BLaER1 treated with 17β-estradiol and CSF1 and Interleukin-3, amounts not matched to agents 10 nM and 100 nM (cell line): ENCODE measurements around the gene RNF41.
"Not testable (repeated sequence)": the region's sequence is repeated elsewhere in the genome, so short reads cannot be mapped to it uniquely, and the experiment has no call there.

Experiments used
- H3K27ac ChIP-seq, 11 experiments: shearing (Covaris generic); formaldehyde crosslinking; 2 replicates each; pipeline ENCODE4 v1.8.1; 2022
- H3K27me3 ChIP-seq, 11 experiments: shearing (Covaris generic); formaldehyde crosslinking; 2 replicates each; pipeline ENCODE4 v1.8.1; 2022
- H3K36me3 ChIP-seq, 11 experiments: shearing (Covaris generic); formaldehyde crosslinking; 2 replicates each; pipeline ENCODE4 v1.8.1; 2022
- H3K4me1 ChIP-seq, 10 experiments: shearing (Covaris generic); formaldehyde crosslinking; 2 replicates each; pipeline ENCODE4 v1.8.1; 2022
- H3K4me2 ChIP-seq, 11 experiments: shearing (Covaris generic); formaldehyde crosslinking; 2 replicates each; pipeline ENCODE4 v1.8.1; 2022
- H3K4me3 ChIP-seq, 10 experiments: shearing (Covaris generic); formaldehyde crosslinking; 2 replicates each; pipeline ENCODE4 v1.8.1; 2022
- H3K9ac ChIP-seq, 11 experiments: shearing (Covaris generic); formaldehyde crosslinking; 2 replicates each; pipeline ENCODE4 v1.8.1; 2022
- H3K9me3 ChIP-seq, 11 experiments: shearing (Covaris generic); formaldehyde crosslinking; replicated peaks in 1 of 11; 2 replicates each; pipeline ENCODE4 v1.8.1; 2022
- H4K20me1 ChIP-seq, 11 experiments: shearing (Covaris generic); formaldehyde crosslinking; 2 replicates each; pipeline ENCODE4 v1.8.1; 2022
- Cebpa-rat ChIP-seq, 11 experiments: shearing (Covaris generic); IDR thresholded peaks; 2 replicates each; pipeline ENCODE4 v1.8.1; 2022

The RNF41 gene

DNA sequence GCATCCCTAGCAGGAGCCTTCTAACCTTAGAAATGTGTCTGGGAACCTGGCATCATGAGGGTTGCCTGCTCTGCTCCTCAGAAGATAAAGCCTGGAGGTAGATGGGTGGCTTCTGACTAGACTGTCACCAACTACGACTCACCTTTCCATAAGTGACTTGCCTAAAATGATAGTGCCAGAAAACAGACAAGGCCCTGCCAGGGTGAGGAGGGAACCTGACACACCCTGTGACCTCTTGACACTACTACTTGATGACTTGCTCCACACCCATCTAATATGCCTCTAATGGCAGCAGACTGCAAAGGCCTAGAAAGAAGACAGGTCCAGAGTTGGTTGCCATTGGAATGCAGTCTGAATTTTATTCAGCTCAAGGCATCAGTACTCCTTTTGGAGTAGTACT lies 9.4 kb downstream of the RNF41 start:
- H3K9me3 ChIP-seq: no peaks in the 10 kb centered on the region
- no peak for TF ChIP-seq Cebpa-rat (IDR thresholded peaks at IDR 0.05)
- H3K4me3 ChIP-seq: no peak overlapping the region
- no peaks in the 10 kb centered on the region; a peak in 1 of 20 replicates for H3K4me1 ChIP-seq
- no peaks in the 10 kb centered on the region for H3K27me3 ChIP-seq
- H3K27ac ChIP-seq: no peak overlapping the region
- peaks cover 98 to 100% (median 100%) of the 10 kb centered on the region in 11 experiments for H3K36me3 ChIP-seq
- H3K4me2 ChIP-seq: no peak overlapping the region
- peak overlapping the region in 1 of 11 experiments; percentile 14; a peak in 1 of 22 replicates for H3K9ac ChIP-seq
- peaks cover 0 to 73% (median 16%) of the 10 kb centered on the region in 11 experiments; a peak in 13 of 22 replicates for H4K20me1 ChIP-seq

DNA sequence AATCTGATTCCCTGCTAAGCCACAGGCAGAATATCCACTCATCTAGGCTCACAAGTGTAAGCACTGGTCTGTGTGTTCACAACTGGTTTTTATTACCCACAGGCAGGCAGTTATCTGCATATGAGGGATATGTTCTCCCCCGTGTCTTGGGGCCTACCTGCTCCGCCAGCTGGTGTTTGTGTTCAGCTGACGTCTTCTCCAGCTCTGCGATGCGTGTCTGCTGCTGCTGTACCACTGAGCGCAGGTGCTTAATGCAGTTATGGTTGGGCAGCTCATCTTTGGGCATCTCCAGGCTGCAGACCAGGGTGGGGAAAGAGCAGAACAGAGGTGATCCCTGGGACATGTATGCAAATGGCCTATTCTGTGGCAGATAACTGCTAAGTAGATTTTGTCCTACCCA lies 13.7 kb downstream of the RNF41 start:
- H3K4me3 ChIP-seq: no peak overlapping the region
- H3K36me3 ChIP-seq: peaks cover 89 to 93% (median 90%) of the 10 kb centered on the region in 11 experiments
- no peak overlapping the region for H3K4me2 ChIP-seq
- H3K4me1 ChIP-seq: peaks cover 0 to 11% (median 3%) of the 10 kb centered on the region in 10 experiments; a peak in 10 of 20 replicates
- no peaks in the 10 kb centered on the region for H3K9me3 ChIP-seq
- H3K9ac ChIP-seq: peak overlapping the region in 6 of 11 experiments; percentile 10 to 49 (median 28); a peak in 4 of 22 replicates
- H4K20me1 ChIP-seq: peaks cover 0 to 55% (median 4%) of the 10 kb centered on the region in 11 experiments; a peak in 12 of 22 replicates
- TF ChIP-seq Cebpa-rat (IDR thresholded peaks at IDR 0.05): no peak
- no peaks in the 10 kb centered on the region for H3K27me3 ChIP-seq
- no peak overlapping the region for H3K27ac ChIP-seq

DNA sequence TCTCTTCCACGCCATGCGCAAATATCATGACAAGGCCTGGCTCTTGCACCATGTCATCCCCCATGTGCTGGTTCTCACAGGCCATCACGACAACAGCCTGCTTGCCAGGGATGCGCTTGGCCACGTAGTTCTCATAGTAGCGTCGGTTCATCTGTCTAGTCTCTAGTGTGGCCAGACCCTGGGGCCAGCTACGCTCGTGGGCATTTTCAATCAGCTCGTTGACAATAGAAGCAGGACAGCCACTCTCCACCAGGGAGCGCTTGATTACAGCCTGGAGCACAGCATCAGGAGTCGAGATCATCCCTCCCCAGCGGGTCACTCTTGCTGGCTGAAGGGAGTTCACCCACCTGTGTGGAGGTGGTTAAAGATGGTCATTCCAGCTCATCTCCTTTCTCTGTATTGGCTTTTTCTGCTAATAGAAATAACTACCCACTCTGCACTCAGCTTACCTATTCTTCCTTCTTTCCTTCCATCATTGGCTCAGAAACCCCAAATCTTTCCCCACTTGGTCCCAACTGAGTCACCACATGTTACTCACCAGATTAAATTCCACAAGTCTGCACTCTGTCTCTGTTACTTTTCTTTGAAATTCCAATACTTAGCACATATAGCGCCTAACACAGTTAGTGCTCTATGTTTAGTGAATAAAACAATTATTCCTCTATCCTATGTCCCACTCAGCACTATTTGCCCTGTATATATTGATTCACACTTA lies 15.1 kb downstream of the RNF41 start:
- H3K9me3 ChIP-seq: no peaks in the 10 kb centered on the region
- H3K4me1 ChIP-seq: peaks cover 0 to 11% (median 3%) of the 10 kb centered on the region in 10 experiments; a peak in 10 of 20 replicates
- no peaks in the 10 kb centered on the region for H3K27me3 ChIP-seq
- no peak overlapping the region for H3K4me2 ChIP-seq
- H3K36me3 ChIP-seq: peaks cover 75 to 79% (median 76%) of the 10 kb centered on the region in 11 experiments
- H3K27ac ChIP-seq: no peak overlapping the region
- peaks cover 0 to 46% (median 0%) of the 10 kb centered on the region in 11 experiments; a peak in 9 of 22 replicates for H4K20me1 ChIP-seq
- no peak overlapping the region for H3K4me3 ChIP-seq
- TF ChIP-seq Cebpa-rat (IDR thresholded peaks at IDR 0.05): no peak
- H3K9ac ChIP-seq: peak overlapping the region in 1 of 11 experiments; percentile 6; a peak in 1 of 22 replicates

DNA sequence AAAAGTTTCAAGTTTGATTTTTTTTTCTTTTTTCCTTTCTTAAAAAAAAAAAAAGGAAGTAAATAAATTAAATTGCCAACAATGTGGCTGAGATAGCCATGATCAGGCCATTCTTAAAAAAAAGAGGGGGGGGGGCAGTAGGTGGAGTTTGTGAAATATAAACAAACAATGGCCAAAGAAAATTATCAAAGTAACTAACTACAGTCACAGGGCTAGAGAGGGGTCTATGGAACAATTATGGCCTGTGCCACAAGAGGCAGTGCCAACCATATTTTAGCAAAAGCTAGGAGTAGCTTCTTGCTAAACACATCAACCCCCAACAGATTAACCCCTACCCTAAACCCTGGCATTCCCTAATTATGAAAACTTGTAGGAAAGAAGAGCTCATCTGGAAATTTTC lies 16.3 kb downstream of the RNF41 start:
- no peak for TF ChIP-seq Cebpa-rat (IDR thresholded peaks at IDR 0.05)
- Histone ChIP-seq H3K27ac (no peak overlapping the region), H3K27me3 (no peaks in the 10 kb centered on the region), H3K9ac (peak overlapping the region in 4 of 11 experiments; percentile 6 to 61 (median 51); a peak in 4 of 22 replicates), H3K9me3 (no peaks in the 10 kb centered on the region), H3K4me2 (0 out of 22 replicates have a peak overlapping the region, but pooled peaks of 1 of the 11 experiments have one; percentile 7), H3K4me3 (no peak overlapping the region), H3K36me3 (peaks cover 64 to 68% (median 65%) of the 10 kb centered on the region in 11 experiments), H3K4me1 (peaks cover 0 to 11% (median 3%) of the 10 kb centered on the region in 10 experiments; a peak in 10 of 20 replicates), H4K20me1 (peaks cover 0 to 40% (median 0%) of the 10 kb centered on the region in 11 experiments; a peak in 9 of 22 replicates)

DNA sequence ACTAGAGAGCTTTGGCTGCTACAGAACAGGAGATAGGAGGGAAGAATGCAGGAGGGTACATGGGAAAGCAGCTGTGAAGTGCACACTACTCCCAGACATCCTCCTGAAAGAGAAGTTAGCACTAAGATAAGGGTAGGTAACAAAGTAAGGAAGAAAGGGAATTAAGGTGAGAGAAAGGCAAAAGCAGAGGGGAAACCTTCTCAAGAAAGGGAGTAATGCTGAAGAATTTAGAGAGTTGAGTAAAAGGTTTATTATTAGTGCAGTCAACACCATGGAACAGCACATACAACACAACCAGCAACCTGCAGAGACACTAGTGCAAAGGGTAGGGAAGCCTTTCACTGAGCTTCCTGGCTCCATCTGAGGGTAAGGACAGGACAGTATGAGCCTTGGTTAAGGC lies 17.4 kb downstream of the RNF41 start:
- H3K9ac ChIP-seq: no peak overlapping the region; a peak in 1 of 22 replicates
- no peaks in the 10 kb centered on the region for H3K9me3 ChIP-seq
- peaks cover 0 to 35% (median 0%) of the 10 kb centered on the region in 11 experiments; a peak in 7 of 22 replicates for H4K20me1 ChIP-seq
- no peak overlapping the region for H3K27ac ChIP-seq
- no peak overlapping the region for H3K4me2 ChIP-seq
- H3K36me3 ChIP-seq: peaks cover 52 to 56% (median 53%) of the 10 kb centered on the region in 11 experiments
- no peak for TF ChIP-seq Cebpa-rat (IDR thresholded peaks at IDR 0.05)
- no peak overlapping the region for H3K4me3 ChIP-seq
- H3K27me3 ChIP-seq: no peaks in the 10 kb centered on the region
- peaks cover 0 to 11% (median 3%) of the 10 kb centered on the region in 10 experiments; a peak in 10 of 20 replicates for H3K4me1 ChIP-seq

DNA sequence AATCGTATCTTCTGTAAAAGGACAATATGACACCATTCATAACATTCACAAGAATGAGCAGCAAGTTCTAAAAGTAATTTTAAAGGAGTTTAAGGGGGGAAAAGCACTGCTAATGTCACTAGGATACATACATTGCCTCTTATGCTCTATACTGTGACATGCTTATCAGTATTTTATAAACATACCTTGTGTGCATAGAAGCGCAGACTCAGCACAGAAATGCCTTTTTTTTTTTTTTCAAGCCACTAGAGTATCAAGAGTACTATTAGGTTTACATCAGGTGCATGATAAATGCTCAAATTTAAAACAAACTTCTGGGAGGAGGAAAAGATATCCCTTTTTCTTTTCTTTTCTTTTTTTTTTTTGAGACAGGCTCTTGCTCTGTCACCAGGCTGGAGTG lies 18.9 kb downstream of the RNF41 start:
- H3K4me1 ChIP-seq: peaks cover 0 to 11% (median 3%) of the 10 kb centered on the region in 10 experiments; a peak in 9 of 20 replicates

DNA sequence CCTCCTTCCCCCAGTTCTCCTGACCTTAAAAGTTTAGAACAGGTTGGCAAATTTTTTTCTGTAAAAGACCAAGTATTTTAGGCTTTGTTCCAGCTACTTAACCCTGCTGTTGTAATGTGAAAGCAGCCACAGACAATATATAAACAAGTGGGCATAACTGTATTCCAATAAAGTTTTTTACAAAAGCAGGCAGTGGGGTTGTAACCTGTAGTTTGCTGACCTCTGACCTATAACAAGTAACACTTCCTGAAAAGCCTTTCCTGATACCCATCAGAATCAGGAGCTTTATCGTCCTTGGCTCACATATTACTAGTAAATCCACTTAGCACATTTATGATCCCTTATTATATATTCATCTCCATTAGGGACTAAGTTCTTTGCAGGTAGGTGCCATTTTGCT lies 19.4 kb downstream of the RNF41 start:
- Histone ChIP-seq H3K4me3 (no peak overlapping the region), H3K27ac (no peak overlapping the region), H3K9me3 (no peaks in the 10 kb centered on the region)

More for the DNA sequence above, 18.9 kb downstream of the RNF41 start:
- Histone ChIP-seq H3K9ac (no peak overlapping the region), H3K4me2 (no peak overlapping the region), H4K20me1 (peaks cover 0 to 30% (median 0%) of the 10 kb centered on the region in 11 experiments; a peak in 7 of 22 replicates), H3K27me3 (no peaks in the 10 kb centered on the region), H3K27ac (no peak overlapping the region), H3K9me3 (no peaks in the 10 kb centered on the region), H3K4me3 (no peak overlapping the region), H3K36me3 (peaks cover 38 to 41% (median 39%) of the 10 kb centered on the region in 11 experiments)
- no peak for TF ChIP-seq Cebpa-rat (IDR thresholded peaks at IDR 0.05)

DNA sequence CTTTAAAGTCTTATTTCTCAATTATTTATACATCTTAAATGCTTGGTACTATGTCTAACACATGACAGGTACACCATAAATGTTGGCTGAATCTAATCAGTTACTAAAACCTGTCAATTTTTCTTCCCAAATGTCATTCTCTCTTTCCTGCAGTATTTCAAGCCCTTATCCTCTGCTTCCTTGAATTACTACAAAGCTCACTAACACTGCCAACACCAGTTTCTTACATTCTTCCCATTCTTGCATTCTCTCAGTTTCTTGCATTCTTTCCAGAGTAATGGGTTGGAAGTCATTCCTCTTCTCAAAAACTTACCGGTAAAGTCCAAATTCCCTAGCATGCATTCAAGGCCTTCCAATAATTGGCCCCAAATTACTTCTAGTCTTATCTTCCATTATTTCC lies 22.9 kb downstream of the RNF41 start:
- Histone ChIP-seq H3K36me3 (peaks cover 0 to 1% (median 0%) of the 10 kb centered on the region in 11 experiments; a peak in 5 of 22 replicates), H3K9me3 (no peaks in the 10 kb centered on the region), H3K9ac (no peak overlapping the region), H4K20me1 (no peaks in the 10 kb centered on the region), H3K4me3 (no peak overlapping the region), H3K4me1 (no peaks in the 10 kb centered on the region), H3K4me2 (no peak overlapping the region), H3K27ac (no peak overlapping the region), H3K27me3 (no peaks in the 10 kb centered on the region)
- TF ChIP-seq Cebpa-rat (IDR thresholded peaks at IDR 0.05): no peak

More for the DNA sequence above, 19.4 kb downstream of the RNF41 start:
- no peak for TF ChIP-seq Cebpa-rat (IDR thresholded peaks at IDR 0.05)
- no peaks in the 10 kb centered on the region for H3K27me3 ChIP-seq
- H4K20me1 ChIP-seq: peaks cover 0 to 27% (median 0%) of the 10 kb centered on the region in 11 experiments; a peak in 7 of 22 replicates
- peaks cover 33 to 37% (median 34%) of the 10 kb centered on the region in 11 experiments for H3K36me3 ChIP-seq
- H3K4me2 ChIP-seq: no peak overlapping the region
- no peak overlapping the region for H3K9ac ChIP-seq
- H3K4me1 ChIP-seq: peaks cover 0 to 11% (median 3%) of the 10 kb centered on the region in 10 experiments; a peak in 9 of 20 replicates

DNA sequence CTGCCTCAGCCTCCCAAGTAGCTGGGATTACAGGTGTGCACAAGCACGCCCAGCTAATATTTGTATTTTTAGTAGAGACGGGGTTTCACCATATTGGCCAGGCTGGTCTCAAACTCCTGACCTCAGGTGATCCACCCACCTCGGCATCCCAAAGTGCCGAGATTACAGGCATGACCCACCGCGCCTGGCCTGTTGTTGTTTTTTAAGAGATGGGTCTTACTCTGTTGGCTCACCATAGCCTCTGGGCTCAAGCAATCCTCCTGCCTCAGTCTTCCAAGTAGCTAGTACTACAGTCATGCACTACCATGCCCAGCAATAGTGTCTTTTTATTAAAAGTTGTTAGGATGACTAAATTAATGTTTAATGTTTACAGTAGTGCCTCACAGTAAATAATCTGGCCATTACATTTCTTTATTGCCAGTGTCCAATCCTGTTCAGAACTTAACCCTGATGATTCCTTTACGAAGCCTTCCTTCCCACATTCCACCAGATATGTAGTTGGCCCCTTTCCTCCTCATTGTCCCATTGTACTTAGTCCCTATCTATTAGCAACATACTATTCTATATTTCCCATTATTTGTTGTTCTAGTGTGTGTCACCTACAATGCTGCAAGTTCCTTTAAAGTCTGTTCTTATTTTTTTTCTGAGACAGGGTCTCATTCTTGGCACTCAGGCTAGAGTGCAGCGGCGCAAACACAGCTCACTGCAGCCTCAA lies 23.6 kb downstream of the RNF41 start:
- no peak for TF ChIP-seq Cebpa-rat (IDR thresholded peaks at IDR 0.05)
- H4K20me1 ChIP-seq: no peaks in the 10 kb centered on the region
- H3K9me3 ChIP-seq: no peaks in the 10 kb centered on the region
- no peaks in the 10 kb centered on the region for H3K27me3 ChIP-seq
- no peak overlapping the region for H3K9ac ChIP-seq
- no peak overlapping the region for H3K27ac ChIP-seq
- no peaks in the 10 kb centered on the region for H3K4me1 ChIP-seq
- no peak overlapping the region for H3K4me3 ChIP-seq
- H3K4me2 ChIP-seq: no peak overlapping the region
- no peaks in the 10 kb centered on the region; a peak in 1 of 22 replicates for H3K36me3 ChIP-seq

DNA sequence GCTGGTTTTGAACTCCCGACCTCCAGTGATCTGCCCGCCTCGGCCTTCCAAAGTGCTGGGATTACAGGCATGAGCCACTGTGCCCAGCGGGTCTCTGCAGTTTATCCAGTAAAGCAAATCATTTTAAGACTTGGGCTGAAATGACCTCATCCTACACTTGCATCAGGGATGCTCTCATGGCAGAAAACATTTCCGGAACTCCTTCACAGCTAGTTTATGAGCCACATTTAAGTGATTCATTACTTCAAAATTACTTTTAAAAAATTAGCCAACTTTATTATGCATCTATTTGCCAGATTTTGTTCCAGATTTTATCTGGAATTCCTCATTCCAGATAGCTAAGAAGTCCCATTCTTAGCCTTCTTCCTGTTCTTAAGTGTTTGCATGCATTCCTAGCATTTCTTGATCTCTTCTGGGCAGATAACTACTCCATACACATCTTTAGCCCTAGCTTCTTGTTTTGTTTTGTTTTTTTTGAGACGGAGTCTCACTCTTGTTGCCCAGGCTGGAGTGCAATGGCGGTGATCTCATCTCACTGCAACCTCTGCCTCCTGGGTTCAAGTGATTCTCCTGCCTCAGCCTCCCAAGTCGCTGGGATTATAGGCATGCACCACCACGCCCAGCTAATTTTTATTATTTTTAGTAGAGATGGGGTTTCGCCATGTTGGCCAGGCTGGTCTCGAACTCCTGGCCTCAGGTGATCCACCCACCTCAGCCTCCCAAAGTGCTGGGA lies 24.7 kb downstream of the RNF41 start:
- not testable (repeated sequence) for H3K9me3 ChIP-seq, H3K4me1 ChIP-seq, H3K27ac ChIP-seq, H4K20me1 ChIP-seq, H3K27me3 ChIP-seq, H3K36me3 ChIP-seq, H3K4me2 ChIP-seq, H3K4me3 ChIP-seq, H3K9ac ChIP-seq
